GM10266 (cell line): ENCODE results near the gene SAMD4A.

Experiments
- DNase-seq: peaks from one replicate; pipeline ENCODE4 v3.0.0; 2012; ENCODE audit errors: extremely low spot score
- TF ChIP-seq, protein P1 (sequence below): IDR thresholded peaks from 2 replicates; pipeline ENCODE4 v1.5.1; 2012; ENCODE audit warnings: mild to moderate bottlenecking, low read depth; ENCODE audit not compliant: control insufficient read depth, insufficient read depth; ENCODE audit errors: missing control alignments

SAMD4A gene

GRCh38 chr14:54550514-54550913, 16.4 kb upstream of the SAMD4A start:
- TF ChIP-seq, protein P1, sequence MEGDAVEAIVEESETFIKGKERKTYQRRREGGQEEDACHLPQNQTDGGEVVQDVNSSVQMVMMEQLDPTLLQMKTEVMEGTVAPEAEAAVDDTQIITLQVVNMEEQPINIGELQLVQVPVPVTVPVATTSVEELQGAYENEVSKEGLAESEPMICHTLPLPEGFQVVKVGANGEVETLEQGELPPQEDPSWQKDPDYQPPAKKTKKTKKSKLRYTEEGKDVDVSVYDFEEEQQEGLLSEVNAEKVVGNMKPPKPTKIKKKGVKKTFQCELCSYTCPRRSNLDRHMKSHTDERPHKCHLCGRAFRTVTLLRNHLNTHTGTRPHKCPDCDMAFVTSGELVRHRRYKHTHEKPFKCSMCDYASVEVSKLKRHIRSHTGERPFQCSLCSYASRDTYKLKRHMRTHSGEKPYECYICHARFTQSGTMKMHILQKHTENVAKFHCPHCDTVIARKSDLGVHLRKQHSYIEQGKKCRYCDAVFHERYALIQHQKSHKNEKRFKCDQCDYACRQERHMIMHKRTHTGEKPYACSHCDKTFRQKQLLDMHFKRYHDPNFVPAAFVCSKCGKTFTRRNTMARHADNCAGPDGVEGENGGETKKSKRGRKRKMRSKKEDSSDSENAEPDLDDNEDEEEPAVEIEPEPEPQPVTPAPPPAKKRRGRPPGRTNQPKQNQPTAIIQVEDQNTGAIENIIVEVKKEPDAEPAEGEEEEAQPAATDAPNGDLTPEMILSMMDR: no peak
- DNase-seq: no peak

DNA sequence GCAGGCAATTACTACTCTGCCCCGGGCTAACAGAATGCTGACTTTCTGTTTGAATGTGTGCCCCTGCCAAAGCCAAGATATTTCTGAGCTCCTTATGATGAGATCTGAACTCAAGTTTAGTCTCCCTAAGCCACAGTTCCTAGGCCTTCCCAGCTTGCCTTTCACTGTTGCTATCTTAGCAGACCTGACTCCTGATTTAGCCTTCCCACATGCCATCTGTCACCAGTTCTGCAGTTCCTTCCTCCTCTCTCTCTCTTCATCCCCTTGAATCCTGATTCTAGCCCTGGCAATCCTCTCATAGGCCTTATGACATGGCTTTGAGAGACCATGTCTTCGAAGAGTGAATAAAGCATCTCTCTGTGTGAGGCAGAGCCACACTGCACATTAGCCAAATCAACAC, 12.5 kb upstream of the SAMD4A start:
- DNase-seq: no peak

DNA sequence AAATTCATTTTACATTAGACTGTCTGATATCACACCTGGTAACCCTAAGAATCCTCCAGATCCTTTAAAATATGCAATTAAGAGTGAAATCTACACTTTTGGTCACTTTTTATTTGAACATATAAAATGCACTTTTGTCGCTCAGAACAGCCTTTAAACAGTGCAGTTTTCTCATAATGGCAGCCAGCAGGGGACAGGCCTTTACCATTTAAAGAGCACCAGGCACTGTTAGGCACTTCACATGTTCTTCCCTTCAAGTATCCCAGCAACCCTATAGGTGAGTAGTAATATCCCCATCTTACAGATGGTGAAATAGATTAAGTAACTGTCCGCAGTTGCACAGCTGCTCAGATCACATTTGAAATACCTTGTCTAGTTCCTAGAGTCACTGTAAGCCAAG, 11.3 kb upstream of the SAMD4A start:
- TF ChIP-seq, protein P1: no peak
- no peak for DNase-seq

More for the DNA sequence above, 12.5 kb upstream of the SAMD4A start:
- TF ChIP-seq, protein P1: no peak

- no peak for DNase-seq
- TF ChIP-seq, protein P1: no peak
These were observed 10.4 kb upstream of the SAMD4A start for GRCh38 chr14:54556535-54556934.

DNA sequence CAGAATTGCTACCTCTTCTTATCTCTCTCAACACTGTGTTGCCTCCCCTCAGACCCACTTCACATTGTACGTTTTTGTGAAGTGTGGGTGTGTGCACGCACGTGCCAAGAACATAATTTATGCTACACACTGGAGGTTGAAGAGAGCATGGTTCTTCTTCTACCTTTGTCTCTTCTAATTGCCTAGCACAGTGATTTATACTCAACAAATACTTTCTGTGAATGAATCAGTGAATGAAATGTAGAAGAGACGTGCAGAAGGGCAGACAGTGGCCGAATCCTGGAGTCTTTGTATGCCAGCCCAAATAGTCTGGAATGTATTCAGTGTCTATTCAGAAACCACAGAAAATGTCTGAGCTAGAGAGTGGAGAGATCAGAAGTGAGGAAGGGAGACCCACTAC, 4.6 kb upstream of the SAMD4A start:
- TF ChIP-seq, protein P1: no peak
- DNase-seq: no peak

- TF ChIP-seq, protein P1: peak; percentile 67
- DNase-seq: peak; percentile 47
These were observed 2.7 kb upstream of the SAMD4A start for GRCh38 chr14:54564071-54564867.
